Muscle of back (tissue), 11 donors: Measurements from ENCODE around the gene SH3RF3. TPM values are rescaled to one million over a fixed set of nuclear protein-coding genes. Genes with fewer than 3 reads are reported as not detected.

ENCODE experiments used
- DNase-seq, 3 donors: peaks; one replicate each; pipeline versions ENCODE4 v3.0.0 to v3.0.0-alpha.2; 2013
- polyA plus RNA-seq, 10 donors: library from polyadenylated mRNA; unstranded; fragments of 120-200 nt; gene quantifications; one replicate each; pipeline ENCODE4 v1.2.1, GENCODE V29; 2013; ENCODE audit not compliant: insufficient read length in 10 of 10

Gene SH3RF3
- polyA plus RNA-seq, 10 donors = 3.8 to 7.0 (median 4.7) TPM

DNA sequence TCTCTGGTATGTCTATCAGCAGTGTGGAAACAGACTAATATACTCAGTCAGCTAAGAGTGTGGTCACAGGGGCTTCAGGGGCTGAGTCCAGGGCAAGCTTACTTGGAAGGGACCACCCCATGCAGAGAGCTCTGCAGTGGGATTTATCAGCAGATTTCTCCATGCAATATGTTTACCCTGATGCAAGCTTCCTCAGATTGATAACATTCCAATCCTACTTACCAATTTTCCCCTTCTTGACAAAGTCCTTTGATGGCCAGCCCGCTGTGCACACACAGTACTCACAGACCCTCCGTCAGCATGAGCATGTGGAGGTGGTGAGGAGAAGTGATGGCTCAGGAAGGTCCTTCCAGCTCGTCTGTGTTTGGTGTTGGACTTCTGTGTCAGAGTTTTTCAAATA is 51.8 kb downstream of the SH3RF3 start:
- DNase-seq = no peak

- no peak for DNase-seq
Observed at GRCh38 chr2:109182426-109182825, 53.4 kb downstream of the SH3RF3 start.

- no peak for DNase-seq
Observed at GRCh38 chr2:109183871-109184270, 54.9 kb downstream of the SH3RF3 start.

- no peak for DNase-seq
Observed at GRCh38 chr2:109184368-109184767, 55.4 kb downstream of the SH3RF3 start.

GRCh38 chr2:109185338-109185737 is 56.3 kb downstream of the SH3RF3 start:
- no peak for DNase-seq

GRCh38 chr2:109185821-109186570 is 57.0 kb downstream of the SH3RF3 start:
- no peak for DNase-seq

GRCh38 chr2:109186656-109187250 is 57.7 kb downstream of the SH3RF3 start:
- DNase-seq = no peak

DNA sequence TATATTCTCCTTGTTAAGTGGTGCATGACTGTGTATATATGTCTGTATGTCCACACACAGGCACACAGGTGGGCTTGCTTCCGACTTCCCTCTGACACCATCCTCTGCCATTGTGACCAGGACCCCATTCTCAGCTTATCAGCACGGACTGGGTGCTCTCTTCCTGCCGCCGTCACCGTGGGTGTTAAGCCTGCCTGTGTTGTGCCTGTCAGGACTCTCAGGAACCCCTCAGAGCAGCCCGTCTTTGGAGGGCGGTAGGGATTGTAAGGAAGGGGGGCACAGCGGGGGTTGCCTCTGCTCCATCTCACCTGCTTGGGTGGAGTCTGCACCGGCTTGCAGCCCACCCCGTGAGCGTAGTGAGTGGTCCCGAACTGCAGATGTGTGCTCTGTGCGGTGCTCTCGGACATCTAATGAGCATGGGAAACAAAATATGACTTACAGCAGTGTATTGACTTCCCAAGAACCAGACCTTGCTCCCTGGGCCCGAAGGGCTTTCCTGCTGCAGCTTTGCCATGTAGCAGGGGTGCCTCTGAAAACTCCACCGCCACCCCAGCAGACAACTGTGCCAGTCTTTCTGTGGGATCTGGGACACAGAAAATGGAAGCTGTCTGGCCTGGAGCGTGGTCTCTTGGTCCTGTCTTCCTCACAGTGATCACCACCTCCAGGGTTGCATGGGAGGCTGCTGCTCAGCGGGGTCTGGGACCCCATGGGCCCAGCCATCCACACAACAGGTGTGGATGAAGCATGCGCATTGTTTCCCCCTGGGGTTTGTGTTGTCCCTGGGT is 58.9 kb downstream of the SH3RF3 start:
- no peak for DNase-seq

DNA sequence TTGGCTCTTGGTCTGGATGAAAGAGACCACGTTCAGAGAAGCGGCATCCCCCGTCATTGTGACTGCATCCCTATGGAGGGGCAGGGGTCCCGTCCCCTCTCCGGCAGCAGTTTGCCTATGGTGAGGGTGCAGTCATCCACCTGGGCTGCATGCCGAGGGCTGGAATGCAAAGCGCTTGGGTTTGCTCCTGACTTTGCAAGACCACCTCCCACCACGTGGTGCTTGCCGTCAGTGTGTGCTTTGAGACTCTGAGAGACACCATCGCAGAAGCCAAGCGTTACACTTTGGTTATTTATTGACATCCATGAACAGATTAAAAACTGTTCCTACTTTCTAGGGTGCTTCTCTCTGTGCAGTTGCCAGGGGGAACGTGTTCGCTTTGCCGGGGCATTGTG is 59.5 kb downstream of the SH3RF3 start:
- no peak for DNase-seq

DNA sequence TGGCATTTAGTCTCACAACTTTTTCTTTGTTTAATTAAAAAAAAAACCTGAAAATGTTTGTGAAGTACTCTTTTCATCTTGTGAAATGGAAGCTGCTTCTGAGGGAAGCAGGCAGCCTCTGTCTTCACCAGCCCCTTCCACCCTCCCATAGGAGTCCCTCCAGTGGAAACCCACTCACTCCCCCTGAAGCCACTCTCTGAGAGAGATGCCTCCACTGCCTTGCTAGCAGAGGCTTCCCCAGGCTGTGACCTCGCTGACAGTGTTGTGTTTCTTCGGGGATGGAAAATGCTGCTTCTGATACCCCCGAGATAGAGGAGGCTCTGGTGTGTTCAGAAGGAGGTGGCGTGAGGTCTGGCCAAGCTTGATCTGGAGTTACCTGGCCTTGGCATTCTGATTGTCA is 59.9 kb downstream of the SH3RF3 start:
- no peak for DNase-seq

DNA sequence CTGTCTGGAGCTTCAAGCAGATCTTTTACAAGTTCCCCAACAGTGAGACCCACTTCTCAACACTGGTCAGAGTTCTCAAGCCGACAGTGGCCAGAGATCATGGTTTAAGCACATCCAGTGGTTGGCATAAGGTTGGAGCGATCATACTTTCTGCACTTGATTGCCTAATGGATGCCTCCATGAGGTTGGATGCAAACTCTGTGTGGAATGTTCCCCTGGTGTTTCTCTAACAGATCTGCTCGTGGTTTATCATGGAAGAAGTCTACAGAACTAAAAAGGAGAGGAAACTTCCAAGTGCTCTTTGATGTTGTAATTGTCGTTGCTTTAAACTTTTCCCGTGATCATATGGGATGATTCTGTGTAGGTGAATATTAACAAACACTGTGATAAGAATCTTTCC is 60.7 kb downstream of the SH3RF3 start:
- DNase-seq = no peak

- no peak for DNase-seq
Observed at GRCh38 chr2:109193807-109194619, 65.0 kb downstream of the SH3RF3 start.

GRCh38 chr2:109194620-109194937 is 65.6 kb downstream of the SH3RF3 start:
- no peak for DNase-seq

DNA sequence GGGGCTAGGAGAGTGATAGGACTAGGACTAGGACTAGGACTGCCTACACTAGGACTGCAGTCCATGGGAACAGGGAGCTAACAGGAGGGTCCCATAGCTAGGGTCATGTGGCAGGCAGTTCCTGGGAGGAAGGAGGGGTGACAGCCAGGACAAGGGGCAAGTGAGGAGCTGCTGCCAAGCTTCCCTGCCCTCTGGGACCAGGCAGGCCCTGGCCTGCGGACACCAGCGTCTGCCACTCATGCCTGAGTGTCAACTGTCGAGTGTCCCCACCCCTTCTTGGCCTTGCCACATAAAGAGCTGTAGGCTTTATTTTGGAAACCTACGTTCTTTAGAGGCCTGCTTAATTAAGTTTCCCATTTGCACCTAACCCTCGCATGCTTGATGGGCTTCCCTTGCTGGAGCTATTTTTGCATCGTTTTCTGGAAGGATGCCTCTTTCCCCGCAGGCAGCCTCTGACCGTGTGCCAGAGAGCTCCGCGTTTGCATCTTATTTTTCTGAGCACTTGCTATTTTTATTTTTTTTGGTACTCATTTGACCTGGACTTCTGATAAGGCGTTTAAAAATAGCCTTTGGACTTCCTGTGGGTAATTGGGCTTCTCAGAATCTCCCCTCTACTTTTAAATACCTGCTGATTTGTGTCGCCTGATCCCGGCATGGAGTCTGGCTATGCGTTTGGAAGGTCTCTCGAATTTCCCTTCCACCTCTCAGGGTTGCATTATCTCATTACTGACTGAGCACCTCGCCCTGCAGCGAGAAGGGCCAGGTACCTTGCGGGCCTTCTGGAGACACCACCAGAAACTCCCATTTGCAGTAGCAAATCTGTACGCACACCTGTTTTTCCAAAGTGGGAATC is 66.4 kb downstream of the SH3RF3 start:
- DNase-seq = peak in 1 of 3 donors; percentile 31

GRCh38 chr2:109196081-109196875 is 67.3 kb downstream of the SH3RF3 start:
- no peak for DNase-seq

- DNase-seq = no peak
Observed at GRCh38 chr2:109197491-109198418, 68.8 kb downstream of the SH3RF3 start.

- no peak for DNase-seq
Observed at GRCh38 chr2:109199790-109200189, 70.8 kb downstream of the SH3RF3 start.

GRCh38 chr2:109200616-109201464 is 71.8 kb downstream of the SH3RF3 start:
- no peak for DNase-seq
